GM21360 (cell line): ENCODE results near the gene ATP8B4.
"Not testable (repeated sequence)": the region's sequence is repeated elsewhere in the genome, so short reads cannot be mapped to it uniquely, and the experiment has no call there.

Experiments used
- ATAC-seq: cut with Tn5 transposase; IDR thresholded peaks from one replicate; pipeline ENCODE4 v1.9.1; 2021; ENCODE audit warnings: mild to moderate bottlenecking, moderate library complexity; ENCODE audit not compliant: unreplicated experiment

Gene ATP8B4

DNA sequence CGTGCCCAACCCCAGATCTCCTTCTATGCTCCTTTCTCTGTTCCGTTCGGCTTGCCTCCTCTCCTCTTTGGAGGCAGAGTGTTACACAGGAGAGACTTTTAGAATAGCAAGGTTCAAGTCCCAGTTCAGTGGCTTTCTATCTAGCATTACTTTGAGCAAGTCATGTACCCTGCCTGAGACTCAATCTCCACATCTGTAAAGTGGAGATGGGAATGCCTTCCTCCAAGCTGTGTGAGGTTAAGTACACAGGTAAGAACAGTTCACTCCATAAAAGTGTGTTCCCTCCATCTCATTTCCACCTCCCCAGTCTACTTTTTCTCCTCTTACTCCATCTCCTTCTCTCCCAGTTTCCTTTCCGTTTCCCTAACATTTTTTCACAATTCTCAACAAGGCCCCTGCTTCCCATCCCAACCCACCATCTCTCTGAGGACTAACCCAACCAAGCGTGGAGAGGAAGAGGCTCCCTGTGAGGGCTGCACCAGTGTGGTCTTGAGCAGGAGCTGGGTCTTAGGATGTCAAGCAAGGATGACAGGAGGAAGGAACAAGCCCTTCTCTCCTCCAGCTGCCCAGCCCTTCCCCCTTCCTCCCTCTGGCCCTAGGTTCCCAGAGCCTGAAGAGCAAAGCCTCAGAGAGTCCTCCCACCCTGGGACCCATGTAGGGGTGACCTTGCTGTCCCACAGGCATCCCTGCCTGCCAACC, 6.4 kb downstream of the ATP8B4 start:
- ATAC-seq: no peak

DNA sequence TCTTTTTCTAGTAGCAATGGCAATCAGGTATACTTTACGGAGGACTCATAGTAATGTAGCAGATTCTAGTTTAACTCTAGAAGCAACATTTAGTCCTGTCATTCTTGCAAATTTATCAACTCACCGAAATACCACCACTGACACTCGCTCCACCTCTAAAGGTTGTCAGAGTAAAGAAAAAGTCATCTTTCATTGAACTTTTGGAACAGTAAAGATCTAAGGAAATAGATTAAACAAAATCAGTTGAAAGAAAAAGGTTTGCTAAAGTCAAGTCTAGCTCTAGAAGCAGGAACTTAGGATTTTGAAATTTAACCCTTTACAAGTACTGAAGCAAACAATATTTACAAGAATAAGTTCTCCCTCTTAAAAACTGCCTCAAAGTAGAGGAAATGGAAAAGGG, 8.7 kb downstream of the ATP8B4 start:
- no peak for ATAC-seq

DNA sequence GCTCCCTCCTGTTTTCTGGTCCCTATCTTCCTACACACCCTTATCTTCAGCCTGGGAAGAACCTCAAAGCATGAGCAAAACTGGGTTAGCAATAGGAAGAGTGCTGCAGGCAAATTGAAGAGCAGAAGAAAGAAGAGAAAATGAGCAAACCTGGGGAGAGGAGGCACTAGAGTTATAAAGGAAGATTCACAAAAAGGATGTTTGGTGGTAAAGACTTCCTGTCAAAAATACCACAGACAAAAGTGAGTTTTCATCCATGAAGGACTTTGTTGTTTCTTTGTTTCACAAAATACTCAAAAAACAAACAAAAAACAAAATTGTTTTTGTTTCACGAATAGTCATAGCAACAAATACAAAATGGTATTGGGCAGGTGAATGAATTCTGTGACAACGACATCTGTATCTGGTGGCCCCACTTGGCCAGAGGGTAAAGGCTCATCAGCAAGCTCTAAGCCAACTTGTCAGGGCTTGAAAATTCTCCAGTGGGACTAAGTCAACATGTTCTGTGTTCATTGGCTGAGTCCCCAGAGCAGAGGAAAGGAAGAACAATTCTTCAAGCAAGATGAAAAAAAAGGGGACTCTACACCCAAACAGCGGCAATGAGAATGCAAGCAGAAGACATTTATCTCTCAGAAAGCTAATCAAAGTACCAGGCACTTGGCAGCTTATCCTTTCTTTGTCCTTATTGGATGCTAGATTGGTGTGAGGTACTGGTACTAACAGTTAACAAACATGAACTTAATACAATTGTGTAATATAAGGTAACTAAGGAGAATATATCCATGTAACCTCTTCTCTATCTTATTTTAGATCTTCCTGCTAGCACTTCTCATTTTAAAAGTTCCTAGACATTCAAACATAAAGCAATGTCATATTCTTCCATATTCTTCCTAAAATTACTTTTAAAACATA, 9.7 kb downstream of the ATP8B4 start:
- no peak for ATAC-seq

DNA sequence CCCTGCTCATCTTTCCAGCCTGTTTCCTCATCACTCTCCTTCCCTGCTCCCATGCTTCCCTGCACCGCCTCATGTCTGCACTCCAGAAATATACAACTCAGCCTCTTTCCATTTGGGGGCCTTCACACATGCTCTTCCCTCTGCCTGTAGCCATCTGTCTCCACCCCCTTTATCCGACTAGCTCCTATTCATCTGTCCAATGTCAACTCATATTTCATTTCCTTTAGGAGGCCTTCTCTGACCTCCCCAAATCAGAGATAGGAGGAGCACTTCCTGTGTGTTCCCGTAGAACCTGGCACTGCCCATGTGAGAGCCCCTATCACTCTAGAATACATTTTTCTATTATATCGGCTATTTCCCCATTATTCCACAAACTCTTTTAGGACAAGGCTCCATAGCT, 10.6 kb downstream of the ATP8B4 start:
- ATAC-seq: no peak

DNA sequence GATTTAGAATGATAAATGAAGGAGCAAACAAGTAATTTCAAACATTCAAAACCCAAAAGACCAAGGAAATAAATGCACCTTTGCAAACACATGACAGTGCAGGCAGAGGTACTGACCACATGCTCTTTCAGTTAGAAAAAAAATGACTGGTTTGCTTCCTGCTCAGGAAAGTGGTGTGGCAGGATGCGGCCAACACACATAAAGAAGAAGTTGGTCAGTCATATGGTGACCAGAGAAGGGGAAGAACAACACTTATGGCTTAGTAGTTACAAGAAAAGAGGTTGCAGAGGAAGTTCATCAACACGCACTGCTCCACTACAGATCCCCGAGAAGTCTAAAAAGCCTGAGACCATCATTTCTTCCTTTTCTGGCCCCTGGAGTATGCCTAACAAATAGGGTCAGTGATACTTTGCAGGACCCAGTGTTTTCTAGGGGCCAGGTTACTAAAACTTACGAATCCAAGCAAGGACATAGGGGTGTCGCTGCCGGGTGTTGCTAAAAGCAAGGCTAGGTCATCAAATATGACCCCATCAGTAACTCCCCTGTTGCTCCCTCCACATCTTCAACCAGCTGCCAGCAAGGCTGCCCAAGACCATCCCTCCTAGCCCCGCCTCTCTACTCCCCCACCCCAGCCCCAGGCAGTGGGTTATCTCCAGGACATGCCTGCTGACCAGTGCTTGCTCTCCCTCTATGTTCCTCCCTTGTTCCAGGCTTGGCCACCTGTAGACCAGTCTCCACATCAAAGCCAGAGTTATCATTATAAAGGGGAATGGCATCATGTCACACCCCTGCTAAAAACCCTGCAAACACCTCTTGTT, 11.2 kb downstream of the ATP8B4 start:
- peak; percentile 93 for ATAC-seq

DNA sequence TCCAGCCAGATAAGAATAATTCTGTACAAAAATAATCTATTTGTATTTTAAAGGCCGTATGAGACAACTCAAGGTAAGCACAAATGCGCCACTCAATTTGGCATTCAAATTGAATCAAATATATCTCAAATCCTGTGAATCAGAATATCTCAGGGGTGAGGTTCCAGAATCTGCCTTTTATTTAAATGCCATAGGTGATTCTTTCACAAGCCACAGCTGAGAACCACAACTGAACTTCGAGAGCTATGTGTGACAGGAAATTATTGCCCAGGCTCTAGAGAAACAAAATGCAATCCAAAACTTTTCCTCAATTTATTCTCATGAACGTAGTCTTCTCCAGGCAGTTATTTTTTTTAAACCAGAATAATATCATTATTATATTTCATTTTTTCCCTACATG, 11.9 kb downstream of the ATP8B4 start:
- ATAC-seq: no peak

DNA sequence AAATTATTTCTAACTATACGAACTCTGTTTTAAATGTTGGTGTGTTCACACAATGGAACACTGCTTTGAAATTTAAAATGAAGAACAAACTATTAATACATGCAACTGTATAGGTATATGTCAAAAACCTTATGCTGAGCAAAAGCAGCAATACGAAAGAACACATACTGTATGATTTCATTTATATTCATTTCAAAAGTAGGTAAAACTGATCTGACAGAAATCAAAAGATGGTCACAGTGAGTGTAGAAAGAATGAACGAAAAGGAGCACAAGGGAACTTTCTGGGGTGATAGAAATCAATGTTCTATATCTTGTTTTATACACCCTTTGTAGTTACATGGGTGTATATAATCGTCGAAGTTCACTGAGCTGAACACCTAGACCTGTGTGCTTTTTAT, 12.6 kb downstream of the ATP8B4 start:
- ATAC-seq: no peak

DNA sequence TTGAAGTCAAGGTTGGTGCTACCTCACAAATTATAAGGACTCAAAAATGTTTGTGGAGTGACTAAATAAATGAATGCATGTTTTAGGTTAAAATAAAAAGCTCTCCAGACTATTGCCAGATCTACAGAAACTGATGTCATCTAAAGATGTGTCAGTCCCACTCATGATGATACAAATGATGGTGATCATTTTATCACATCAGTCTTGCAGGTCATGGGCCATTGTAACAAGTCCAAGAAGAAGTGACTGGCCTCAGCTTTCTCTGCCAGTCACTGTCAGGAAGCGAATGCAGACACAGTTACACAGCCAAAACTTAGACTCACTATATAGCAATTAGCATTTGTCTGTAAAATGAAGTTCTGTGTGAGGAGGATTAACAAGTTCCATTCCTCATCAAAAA, 18.5 kb downstream of the ATP8B4 start:
- ATAC-seq: no peak

DNA sequence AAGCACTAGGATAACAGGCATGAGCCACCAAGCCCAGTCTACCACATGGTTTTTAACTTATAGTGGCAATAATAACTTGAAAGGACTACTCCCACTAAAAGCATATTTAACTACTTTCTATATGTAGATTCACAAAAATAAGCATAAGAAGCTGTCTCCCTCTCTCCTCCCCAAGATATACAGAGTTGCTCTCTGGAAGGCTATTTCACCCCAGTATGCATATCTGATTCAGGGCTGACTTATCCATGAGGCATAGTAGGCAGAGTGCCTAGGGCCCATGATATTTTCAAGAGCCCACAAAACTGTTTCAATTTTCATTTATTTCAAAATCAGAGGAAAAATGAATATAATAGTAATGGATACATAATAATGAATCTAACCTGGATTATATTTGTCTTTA, 20.5 kb downstream of the ATP8B4 start:
- no peak for ATAC-seq

DNA sequence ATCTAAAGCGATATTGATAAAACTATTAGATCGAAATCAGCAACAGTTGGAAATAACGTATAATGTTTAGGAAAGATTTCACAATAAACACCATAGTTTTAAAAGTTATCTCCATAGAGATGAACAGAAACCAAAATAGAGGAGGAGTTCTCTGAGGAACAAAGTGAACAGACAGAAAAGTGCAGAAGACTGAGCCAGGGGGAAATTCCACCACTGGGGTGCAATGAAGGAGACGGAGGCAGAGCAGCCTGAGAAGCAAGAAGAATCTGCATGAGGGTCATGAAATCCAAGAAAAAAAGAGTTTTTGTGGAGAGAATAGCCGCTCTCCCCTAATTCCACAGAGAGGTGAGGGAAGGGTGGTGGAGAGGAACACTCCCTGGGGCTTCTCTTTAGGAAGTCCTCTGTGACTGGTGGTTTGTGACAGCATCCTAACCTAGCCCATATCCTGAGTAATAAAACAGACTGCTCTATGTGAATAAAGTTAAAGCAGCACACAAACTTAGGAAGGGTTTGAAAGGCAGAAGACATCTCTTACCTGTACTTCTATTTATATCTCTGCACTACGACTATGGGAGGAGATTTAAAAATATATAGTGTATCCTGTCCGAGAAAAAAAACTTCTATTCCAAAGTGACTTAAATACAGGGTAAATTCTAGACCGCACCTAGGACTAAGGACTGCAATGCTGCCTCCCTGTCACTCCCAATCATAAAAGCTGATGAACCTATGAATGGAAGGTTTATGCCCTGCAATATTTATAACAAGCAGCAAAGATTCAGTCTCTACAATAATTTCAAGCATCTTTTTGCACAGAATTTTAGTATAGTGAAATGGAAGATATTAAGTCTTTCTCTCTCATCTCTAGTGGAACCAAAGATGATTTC, 22.9 kb downstream of the ATP8B4 start:
- no peak for ATAC-seq

DNA sequence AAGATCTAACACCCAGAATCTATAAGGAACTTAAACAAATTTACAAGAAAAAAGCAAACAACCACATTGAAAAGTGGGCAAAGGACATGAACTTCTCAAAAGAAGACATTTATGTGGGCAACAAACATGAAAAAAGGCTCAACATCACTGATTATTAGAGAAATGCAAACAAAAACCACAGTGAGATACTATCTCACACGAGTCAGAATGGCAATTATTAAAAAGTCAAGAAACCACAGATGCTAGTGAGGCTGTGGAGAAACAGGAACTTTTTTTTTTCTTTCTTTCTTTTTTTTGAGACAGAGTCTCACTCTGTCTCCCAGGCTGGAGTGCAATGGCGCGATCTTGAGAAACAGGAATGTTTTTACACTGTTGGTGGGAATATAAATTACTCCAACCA, 29.6 kb downstream of the ATP8B4 start:
- ATAC-seq: not testable (repeated sequence)

DNA sequence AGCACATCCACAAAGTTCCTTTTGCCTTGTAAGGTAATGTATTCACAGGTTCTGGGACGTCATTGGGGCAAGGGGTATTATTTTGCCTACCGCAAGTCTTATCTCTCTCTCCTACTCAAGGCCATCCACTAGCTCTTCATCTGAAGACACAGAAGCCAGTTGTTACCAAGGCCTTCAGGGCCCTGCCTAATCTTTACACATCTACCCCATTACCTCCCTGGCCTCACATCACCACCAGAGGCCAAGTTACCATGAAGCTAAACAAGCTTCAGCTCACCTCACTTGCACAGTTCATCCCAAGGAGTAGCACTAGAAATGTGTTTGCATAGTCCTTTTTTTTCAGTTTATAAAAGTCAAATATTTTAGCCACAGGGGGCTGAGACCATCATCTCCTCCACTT, 34.1 kb downstream of the ATP8B4 start:
- no peak for ATAC-seq

DNA sequence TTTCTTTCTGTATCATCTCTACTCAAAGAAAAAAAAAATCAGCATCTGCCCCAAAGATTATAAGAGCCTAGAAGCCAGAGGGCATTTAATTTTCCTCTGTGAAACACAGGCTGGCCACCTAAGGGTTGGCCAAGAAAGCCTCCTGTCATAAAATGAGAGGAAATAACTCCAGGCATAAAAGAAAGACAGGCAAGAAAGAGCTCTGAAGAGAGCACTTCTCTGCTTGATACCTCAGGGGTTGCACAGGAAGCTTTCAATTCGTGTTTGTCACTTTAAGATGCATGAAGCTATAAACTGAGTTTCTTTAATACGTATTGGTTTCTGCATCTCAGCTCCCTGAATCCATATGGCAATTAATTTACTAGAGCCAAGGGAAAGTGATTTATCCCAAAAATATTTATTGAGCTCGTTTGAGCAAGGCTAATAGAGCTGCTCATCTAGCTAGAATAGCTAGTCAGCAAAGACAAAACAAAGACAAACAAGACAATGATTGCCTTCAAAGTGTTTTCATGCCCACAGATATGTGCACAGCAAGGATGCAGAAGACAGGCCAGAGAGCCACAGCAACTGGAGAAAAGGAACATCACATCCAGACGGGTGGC, 35.5 kb downstream of the ATP8B4 start:
- ATAC-seq: no peak

DNA sequence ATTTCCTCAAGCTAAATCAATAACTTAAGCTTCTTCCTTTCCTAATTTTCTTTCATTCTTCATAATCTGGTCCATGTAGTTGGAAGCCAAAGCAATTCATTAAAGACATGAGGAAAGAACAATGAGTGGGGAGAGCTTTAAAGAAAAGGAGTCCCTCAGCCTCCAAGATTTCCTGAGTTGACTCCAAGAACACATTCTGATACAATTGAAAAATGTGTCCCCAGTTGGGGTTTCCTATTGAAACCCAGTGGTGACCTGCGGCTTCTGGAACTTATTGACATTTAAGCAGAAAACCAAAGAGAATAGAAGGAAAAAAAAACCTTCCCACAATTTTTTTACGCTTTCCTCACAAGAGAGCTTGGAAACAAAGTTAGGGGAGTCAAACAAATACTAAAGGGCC, 37.0 kb downstream of the ATP8B4 start:
- no peak for ATAC-seq

DNA sequence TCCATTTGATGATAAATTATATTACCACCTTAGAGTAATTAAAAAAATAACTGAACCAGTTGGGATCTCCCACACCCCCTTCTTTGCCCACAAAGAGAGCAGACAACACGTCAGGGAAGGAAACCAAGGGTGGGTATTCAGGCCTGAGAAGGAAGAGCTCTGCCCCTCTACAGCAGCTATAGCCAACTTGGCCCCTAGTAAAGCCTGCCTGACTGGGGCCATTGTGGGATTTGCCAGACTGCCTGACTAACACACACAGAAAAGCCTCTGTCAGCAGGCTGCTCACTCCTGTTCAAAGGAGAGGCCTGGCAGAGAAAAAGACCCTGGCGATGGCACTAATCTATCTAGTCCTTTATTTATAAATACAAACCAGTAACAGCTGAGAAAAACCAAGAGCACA, 41.4 kb downstream of the ATP8B4 start:
- ATAC-seq: no peak

DNA sequence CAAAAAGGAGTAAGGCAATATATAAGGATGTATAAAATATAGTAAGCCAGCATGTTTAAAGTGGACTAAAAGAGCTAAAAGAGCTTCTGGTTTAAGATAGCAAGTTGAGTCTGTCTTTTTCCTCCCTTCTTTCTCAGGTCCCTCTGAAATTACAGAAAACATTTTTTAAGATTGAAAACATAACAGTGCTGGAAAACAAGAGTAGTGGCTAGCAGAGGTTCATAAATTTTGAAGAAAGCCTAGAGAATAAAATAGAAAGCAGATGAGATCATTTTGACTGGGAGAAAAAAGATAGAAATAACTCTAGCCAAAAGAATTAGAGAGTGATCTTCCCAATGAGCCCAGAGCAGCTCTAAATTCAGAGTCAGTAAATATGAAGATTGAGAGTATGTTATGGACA, 41.9 kb downstream of the ATP8B4 start:
- ATAC-seq: no peak

DNA sequence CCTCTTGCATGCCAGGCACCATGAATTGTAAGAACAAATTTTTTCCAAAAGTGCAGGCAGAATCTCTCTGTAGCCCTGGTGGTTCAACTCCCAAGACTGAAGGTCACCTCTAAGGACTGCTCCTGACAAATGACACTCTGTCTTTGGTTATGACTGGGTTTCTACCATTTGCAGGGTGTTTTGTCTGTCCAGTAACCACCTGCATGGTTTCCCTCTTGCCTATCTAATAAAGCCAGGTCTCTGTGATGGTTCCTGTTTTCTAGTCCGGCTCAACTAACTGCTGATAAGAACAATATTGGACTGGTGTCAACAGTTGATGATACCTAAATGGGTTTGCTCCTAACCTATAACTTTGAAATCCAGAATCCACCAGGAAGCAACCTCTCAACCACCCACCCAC, 43.7 kb downstream of the ATP8B4 start:
- no peak for ATAC-seq

DNA sequence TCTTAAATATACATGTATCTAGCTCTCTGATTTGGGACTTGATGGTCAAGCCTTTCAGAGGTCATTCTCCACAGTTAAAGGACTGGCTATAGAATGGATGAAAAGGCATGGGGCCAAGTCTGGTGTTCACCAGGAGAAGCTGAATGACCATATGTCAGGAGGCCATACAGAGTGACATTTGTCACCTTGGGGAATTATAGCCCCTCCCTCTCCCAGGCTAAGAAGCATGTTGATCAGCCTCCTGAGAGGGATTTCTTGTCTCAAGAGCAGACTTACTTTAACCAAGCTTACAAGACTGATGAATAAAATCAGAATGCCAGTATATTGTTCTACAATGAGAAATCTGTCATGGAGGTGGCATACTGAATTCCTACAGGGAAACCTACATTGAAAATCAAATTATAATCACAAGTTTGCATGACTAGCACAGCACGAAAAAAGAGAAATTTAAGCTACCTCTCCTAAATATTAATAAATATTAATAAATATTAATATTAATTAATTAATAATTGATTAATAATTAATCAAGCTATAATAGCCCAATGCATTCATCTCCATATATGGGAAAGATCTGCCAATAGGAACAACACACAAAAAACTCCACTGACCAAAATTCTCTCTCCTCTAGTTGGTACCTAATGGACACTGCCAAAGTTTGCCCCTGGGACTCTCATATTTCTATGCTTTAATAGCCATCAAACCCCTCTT, 47.3 kb downstream of the ATP8B4 start:
- ATAC-seq: no peak

DNA sequence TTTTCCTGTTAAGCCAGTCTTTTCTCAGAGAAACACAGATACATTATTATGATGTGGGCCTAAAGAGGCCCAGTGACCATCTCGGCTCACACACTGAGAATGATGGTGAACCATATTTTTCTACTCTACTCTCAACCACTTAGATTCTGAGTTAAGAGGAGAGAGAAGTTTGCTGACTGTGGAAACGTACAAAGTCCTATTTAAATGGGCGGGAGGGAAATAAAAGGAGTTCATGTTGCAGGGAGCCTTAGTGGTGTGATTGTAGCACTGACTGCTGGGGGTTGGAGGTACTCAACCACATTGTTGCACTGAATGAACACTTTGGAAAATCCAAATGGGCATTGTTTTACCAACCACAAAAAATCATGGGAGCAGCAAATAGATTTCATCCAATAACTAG, 51.0 kb downstream of the ATP8B4 start:
- ATAC-seq: no peak

DNA sequence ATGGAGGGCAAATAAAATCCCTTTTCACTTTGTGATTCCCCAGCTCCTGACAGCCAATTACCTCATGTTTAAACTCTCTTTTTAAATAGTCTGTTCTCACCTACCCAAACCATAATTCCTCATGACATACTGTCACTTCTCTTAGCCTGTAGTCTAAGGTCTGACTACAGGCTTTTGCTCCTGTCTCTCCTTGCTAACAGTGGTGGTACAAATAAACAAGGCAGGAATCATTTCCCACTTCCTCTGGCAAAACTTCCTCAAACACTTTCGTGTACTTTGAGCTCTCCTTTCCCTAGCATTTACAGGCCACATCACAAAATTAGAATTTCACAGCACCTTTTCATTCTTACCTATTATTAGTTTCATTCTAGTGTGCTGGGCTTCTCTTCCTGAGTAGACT, 51.8 kb downstream of the ATP8B4 start:
- no peak for ATAC-seq
